H9 (cell line): ENCODE results near the gene WNK3. TPM values are rescaled to one million over a fixed set of nuclear protein-coding genes. Genes with fewer than 3 reads are reported as not detected.

Experiments used
- DNase-seq: peaks from one replicate; pipeline ENCODE4 v3.0.0-alpha.2; 2017
- H2AFZ ChIP-seq: one replicate; pipeline ENCODE4 v1.6.1; 2013; ENCODE audit warnings: mild to moderate bottlenecking, low read length, control low read depth, moderate library complexity
- H2AK5ac ChIP-seq: 2 replicates; pipeline ENCODE4 v1.6.1; 2013; ENCODE audit warnings: low read length, control low read depth, mixed read lengths; ENCODE audit not compliant: insufficient read length
- H2BK120ac ChIP-seq: one replicate; pipeline ENCODE4 v1.6.1; 2013; ENCODE audit warnings: low read depth, mild to moderate bottlenecking, low read length, control low read depth, inconsistent platforms; ENCODE audit not compliant: poor library complexity, severe bottlenecking
- H2BK12ac ChIP-seq: 2 replicates; pipeline ENCODE4 v1.6.1; 2013; ENCODE audit warnings: low read length, control low read depth, mixed read lengths, low read depth; ENCODE audit not compliant: insufficient read length
- H2BK15ac ChIP-seq: 2 replicates; pipeline ENCODE4 v1.6.1; 2013; ENCODE audit warnings: low read depth, low read length, control low read depth
- H2BK20ac ChIP-seq: one replicate; pipeline ENCODE4 v1.6.1; 2013; ENCODE audit warnings: low read depth, mild to moderate bottlenecking, low read length, control low read depth, inconsistent platforms; ENCODE audit not compliant: poor library complexity, severe bottlenecking
- H2BK5ac ChIP-seq: 2 replicates; pipeline ENCODE4 v1.6.1; 2013; ENCODE audit warnings: low read length, control low read depth, mixed read lengths; ENCODE audit not compliant: insufficient read length
- H3K14ac ChIP-seq: 2 replicates; pipeline ENCODE4 v1.6.1; 2013; ENCODE audit warnings: low read length, control low read depth; ENCODE audit not compliant: insufficient read depth
- H3K18ac ChIP-seq: 2 replicates; pipeline ENCODE4 v1.6.1; 2013; ENCODE audit warnings: low read depth, mild to moderate bottlenecking, mixed read lengths, low read length, control low read depth; ENCODE audit not compliant: insufficient read length
- H3K23ac ChIP-seq: 2 replicates; pipeline ENCODE4 v1.6.1; 2013; ENCODE audit warnings: low read length, control low read depth, mixed read lengths, low read depth; ENCODE audit not compliant: insufficient read length
- H3K23me2 ChIP-seq: 2 replicates; pipeline ENCODE4 v1.6.1; 2013; ENCODE audit warnings: low read depth, mild to moderate bottlenecking, mixed read lengths, low read length, control low read depth; ENCODE audit not compliant: insufficient read length, poor library complexity, severe bottlenecking
- H3K27ac ChIP-seq: 2 replicates; pipeline ENCODE4 v1.5.1; 2013; ENCODE audit warnings: low read length, control low read depth, mixed read lengths, low read depth; ENCODE audit not compliant: insufficient read length
- H3K27me3 ChIP-seq: 2 replicates; pipeline ENCODE4 v1.6.1; 2013; ENCODE audit warnings: low read length, control low read depth, inconsistent platforms; ENCODE audit not compliant: insufficient read depth
- H3K4ac ChIP-seq: 2 replicates; pipeline ENCODE4 v1.6.1; 2013; ENCODE audit warnings: low read depth, mild to moderate bottlenecking, control low read depth, inconsistent platforms, low read length, moderate library complexity
- H3K4me1 ChIP-seq: 2 replicates; pipeline ENCODE4 v1.6.1; 2013; ENCODE audit warnings: low read length, control low read depth, inconsistent platforms; ENCODE audit not compliant: insufficient read depth
- H3K4me2 ChIP-seq: 2 replicates; pipeline ENCODE4 v1.6.1; 2013; ENCODE audit warnings: low read length, control low read depth, mixed read lengths; ENCODE audit not compliant: insufficient read length, insufficient read depth
- H3K56ac ChIP-seq: 2 replicates; pipeline ENCODE4 v1.6.1; 2013; ENCODE audit warnings: low read depth, mild to moderate bottlenecking, mixed read lengths, low read length, control low read depth; ENCODE audit not compliant: insufficient read length
- H3K79me1 ChIP-seq: 2 replicates; pipeline ENCODE4 v1.6.1; 2013; ENCODE audit warnings: low read depth, mild to moderate bottlenecking, moderate library complexity, low read length, control low read depth, inconsistent platforms; ENCODE audit not compliant: insufficient read depth, poor library complexity, severe bottlenecking
- H3K79me2 ChIP-seq: 2 replicates; pipeline ENCODE4 v1.6.1; 2013; ENCODE audit warnings: low read length, control low read depth, inconsistent platforms; ENCODE audit not compliant: insufficient read depth
- H3K9ac ChIP-seq: 2 replicates; pipeline ENCODE4 v1.6.1; 2013; ENCODE audit warnings: low read length, control low read depth, mixed read lengths; ENCODE audit not compliant: insufficient read length; ENCODE audit errors: extremely low read depth
- H3K9me3 ChIP-seq: one replicate; pipeline ENCODE4 v1.6.1; 2013; ENCODE audit warnings: low read depth, low read length, inconsistent platforms; ENCODE audit not compliant: control insufficient read depth
- H3T11ph ChIP-seq: one replicate; pipeline ENCODE4 v1.6.1; 2013; ENCODE audit warnings: mild to moderate bottlenecking, low read length, control low read depth, inconsistent platforms
- H4K20me1 ChIP-seq: one replicate; pipeline ENCODE4 v1.6.1; 2013; ENCODE audit not compliant: control insufficient read depth, insufficient read length, insufficient read depth
- H4K5ac ChIP-seq: 2 replicates; pipeline ENCODE4 v1.6.1; 2013; ENCODE audit warnings: low read depth, mild to moderate bottlenecking, mixed read lengths, low read length, control low read depth; ENCODE audit not compliant: insufficient read length
- H4K8ac ChIP-seq: replicated peaks from 2 replicates; pipeline ENCODE4 v1.6.1; 2013; ENCODE audit warnings: low read length, control low read depth, mixed read lengths, low read depth; ENCODE audit not compliant: insufficient read length
- H4K91ac ChIP-seq: 2 replicates; pipeline ENCODE4 v1.6.1; 2013; ENCODE audit warnings: low read depth, mild to moderate bottlenecking, moderate library complexity, mixed read lengths, low read length, control low read depth; ENCODE audit not compliant: insufficient read length
- H3K27ac Mint-ChIP-seq, 3 experiments: 2 replicates in 2 of 3; 3 replicates in 1 of 3; pipeline ENCODE4 v1.8.0; 2020 to 2021; ENCODE audit warnings: mixed read lengths in 3 of 3, mild to moderate bottlenecking in 1 of 3, moderate library complexity in 1 of 3
- H3K27me3 Mint-ChIP-seq: 2 replicates; pipeline ENCODE4 v1.8.0; 2021; ENCODE audit warnings: low read depth, mild to moderate bottlenecking, moderate library complexity, mixed read lengths
- H3K36me3 Mint-ChIP-seq, 3 experiments: 2 replicates in 2 of 3; 3 replicates in 1 of 3; pipeline ENCODE4 v1.8.0; 2020 to 2021; ENCODE audit warnings: low read depth in 3 of 3, mixed read lengths in 3 of 3; ENCODE audit not compliant: insufficient read depth in 1 of 3
- H3K4me1 Mint-ChIP-seq, 2 experiments: 2 replicates each; pipeline ENCODE4 v1.8.0; 2020; ENCODE audit warnings: mixed read lengths in 2 of 2
- H3K4me3 Mint-ChIP-seq, 2 experiments: 2 replicates in 1 of 2; 3 replicates in 1 of 2; pipeline ENCODE4 v1.8.0; 2020 to 2021; ENCODE audit warnings: mild to moderate bottlenecking in 2 of 2, mixed read lengths in 2 of 2, moderate library complexity in 1 of 2
- H3K9me3 Mint-ChIP-seq, 2 experiments: 2 replicates in 1 of 2; 3 replicates in 1 of 2; pipeline ENCODE4 v1.8.0; 2020; ENCODE audit warnings: mild to moderate bottlenecking in 2 of 2, mixed read lengths in 2 of 2, moderate library complexity in 1 of 2
- CTCF ChIP-seq: fragments of 200-600 bp; sonication (generic); conservative IDR thresholded peaks from 3 replicates; pipeline ENCODE4 v1.8.0; 2021; ENCODE audit warnings: antibody characterized with exemption, mild to moderate bottlenecking
- WGBS: extraction: QIAGEN DNeasy Blood & Tissue Kit; methylation state at CpG from one replicate; pipeline ENCODE4 v1.1.7; 2013; ENCODE audit warnings: missing lambda C conversion rate, low lambda C conversion rate, mixed read lengths; ENCODE audit not compliant: insufficient read length; ENCODE audit errors: extremely low coverage; 5-methylcytosine and 5-hydroxymethylcytosine counted together
- total RNA-seq: library from RNA; stranded (reverse); gene quantifications from 2 replicates; pipeline ENCODE4 v1.2.1, GENCODE V29; 2021

Gene WNK3
- total RNA-seq, 1 experiment from 2014 or later, result 22.8 TPM

GRCh38 chrX:54320067-54320466 is 37.8 kb downstream of the WNK3 start:
- Histone ChIP-seq H2BK120ac (no peak overlapping the region), H3K27ac (no peak overlapping the region), H3K56ac (no peak overlapping the region), H2BK15ac (no peak overlapping the region), H3K9ac (no peak overlapping the region), H3K27me3 (no peaks in the 10 kb centered on the region), H3K79me1 (no peaks in the 10 kb centered on the region), H3K4ac (no peak overlapping the region), H3K79me2 (no peaks in the 10 kb centered on the region), H4K5ac (no peak overlapping the region), H3T11ph (no peak overlapping the region), H4K91ac (no peak overlapping the region), H2BK5ac (no peak overlapping the region), H2BK20ac (no peak overlapping the region), H4K20me1 (no peaks in the 10 kb centered on the region), H3K4me2 (no peak overlapping the region), H4K8ac (no peak overlapping the region), H3K14ac (no peak overlapping the region), H3K23ac (no peak overlapping the region), H3K9me3 (peaks cover 10% of the 10 kb centered on the region), H2AK5ac (no peak overlapping the region), H3K18ac (no peak overlapping the region), H3K23me2 (no peaks in the 10 kb centered on the region), H2BK12ac (no peak overlapping the region), H3K4me1 (no peaks in the 10 kb centered on the region), H2AFZ (no peak overlapping the region)
- no peak for DNase-seq
- Mint-ChIP-seq H3K4me3 (no peak overlapping the region), H3K4me1 (no peaks in the 10 kb centered on the region), H3K36me3 (peaks cover 0 to 11% (median 5%) of the 10 kb centered on the region in 3 experiments; a peak in 6 of 7 replicates), H3K27me3 (no peaks in the 10 kb centered on the region), H3K27ac (no peak overlapping the region), H3K9me3 (peaks cover 60 to 62% of the 10 kb centered on the region in 2 experiments)
- no peak for TF ChIP-seq CTCF
- WGBS, result no CpG with 5 or more reads among the region's 1 CpG
